SK-N-MC (cell line): ENCODE measurements around the gene CNOT6.

Experiments
- DNase-seq: peaks from one replicate; pipeline ENCODE4 v3.0.0-alpha.2; 2011; ENCODE audit warnings: low read depth, low spot score
- H3K27ac ChIP-seq: fragments of 200-600 bp; sonication (generic); 2 replicates; pipeline ENCODE4 v1.5.1; 2016; ENCODE audit warnings: mixed run types
- H3K36me3 ChIP-seq: fragments of 200-600 bp; sonication (generic); 2 replicates; pipeline ENCODE4 v1.6.1; 2017; ENCODE audit warnings: antibody characterized with exemption, low read length, mixed read lengths; ENCODE audit not compliant: insufficient read depth
- H3K4me3 ChIP-seq: fragments of 200-600 bp; sonication (generic); 2 replicates; pipeline ENCODE4 v1.5.1; 2016
- H3K9ac ChIP-seq: fragments of 200-600 bp; sonication (generic); 2 replicates; pipeline ENCODE4 v1.8.0; 2017; ENCODE audit warnings: mixed run types, mixed read lengths; ENCODE audit not compliant: insufficient read length
- H3K9me3 ChIP-seq: fragments of 200-600 bp; sonication (generic); 2 replicates; pipeline ENCODE4 v1.6.1; 2017; ENCODE audit warnings: low read depth, mild to moderate bottlenecking, antibody characterized with exemption, low read length, moderate library complexity, mixed read lengths
- EZH2 ChIP-seq: fragments of 200-600 bp; sonication (generic); IDR thresholded peaks from one replicate; pipeline ENCODE4 v1.6.1; 2017; ENCODE audit warnings: antibody characterized with exemption
- FOXP2 ChIP-seq: optimal IDR thresholded peaks from 2 replicates; pipeline ENCODE3; 2011; ENCODE audit warnings: mild to moderate bottlenecking, moderate library complexity; ENCODE audit not compliant: insufficient read depth; ENCODE audit errors: extremely low read length, control extremely low read depth
- POLR2AphosphoS5 ChIP-seq: IDR thresholded peaks from 2 replicates; pipeline ENCODE4 v1.6.1; 2012; ENCODE audit warnings: mild to moderate bottlenecking, low read depth, low read length, borderline replicate concordance

Gene CNOT6

DNA sequence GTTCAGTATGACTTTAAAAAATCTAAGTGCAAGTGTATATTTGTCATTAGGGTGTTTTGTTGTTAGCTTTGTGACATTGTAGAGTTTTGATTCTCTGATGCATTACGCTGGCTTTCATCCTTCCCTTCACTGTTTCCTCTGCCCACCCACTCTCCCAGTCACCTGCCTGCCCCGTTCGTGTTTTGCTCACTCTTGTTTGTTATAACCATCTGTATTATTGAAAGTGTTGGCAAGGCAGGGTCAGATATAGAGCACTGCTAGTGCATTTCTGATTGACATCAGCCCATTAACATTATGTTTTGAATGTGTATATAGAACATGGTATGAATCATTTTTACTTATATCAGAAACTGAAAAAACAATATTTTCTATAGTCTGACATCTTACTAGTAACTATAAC, 69.8 kb downstream of the CNOT6 start:
- Histone ChIP-seq H3K9ac (no peak overlapping the region), H3K9me3 (no peaks in the 10 kb centered on the region), H3K4me3 (no peak overlapping the region), H3K27ac (no peak overlapping the region), H3K36me3 (peaks cover 87% of the 10 kb centered on the region)
- no peak for DNase-seq
- no peak for TF ChIP-seq FOXP2
- TF ChIP-seq EZH2 = no peak
- TF ChIP-seq POLR2AphosphoS5 = no peak

DNA sequence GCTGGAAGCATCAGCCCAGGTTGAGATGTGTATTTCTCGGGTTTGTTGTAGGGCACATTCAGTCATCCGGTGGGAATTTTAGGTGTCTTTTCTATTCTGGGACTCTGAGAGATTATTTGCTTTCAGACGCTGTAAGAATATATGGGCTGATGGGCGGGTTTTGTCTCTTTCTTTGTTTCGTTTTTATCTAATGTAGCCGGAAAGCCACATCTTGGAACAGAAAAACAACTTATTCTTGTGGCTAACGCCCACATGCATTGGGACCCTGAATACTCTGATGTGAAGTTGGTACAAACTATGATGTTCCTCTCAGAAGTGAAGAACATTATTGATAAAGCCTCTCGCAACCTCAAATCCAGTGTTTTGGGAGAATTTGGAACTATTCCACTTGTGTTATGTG, 74.7 kb downstream of the CNOT6 start:
- Histone ChIP-seq H3K9ac (no peak overlapping the region), H3K9me3 (no peaks in the 10 kb centered on the region), H3K4me3 (no peak overlapping the region), H3K36me3 (peaks cover 91% of the 10 kb centered on the region), H3K27ac (no peak overlapping the region)
- TF ChIP-seq FOXP2 (no peak), POLR2AphosphoS5 (no peak), EZH2 (no peak)
- DNase-seq = no peak

DNA sequence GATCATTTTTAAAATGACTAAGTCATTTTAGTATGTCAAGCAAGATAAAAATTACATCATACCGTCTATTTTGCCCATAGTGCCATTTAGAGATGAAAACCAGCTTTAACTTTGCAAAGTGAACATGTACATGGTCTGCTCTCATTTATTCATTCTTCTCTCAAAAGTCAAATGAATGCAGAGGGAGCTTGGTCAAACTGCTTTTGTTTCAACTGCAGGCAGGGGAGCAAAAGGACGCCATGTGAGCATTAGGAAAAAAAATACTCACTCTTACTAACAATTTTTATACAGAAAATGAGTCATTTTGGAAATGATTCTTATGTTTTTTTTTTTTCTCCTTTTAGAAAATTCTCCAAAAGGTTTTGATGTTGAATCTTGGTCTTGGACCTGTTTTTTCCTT, 81.4 kb downstream of the CNOT6 start:
- TF ChIP-seq POLR2AphosphoS5 (no peak), FOXP2 (no peak), EZH2 (no peak)
- peaks cover 76% of the 10 kb centered on the region for H3K36me3 ChIP-seq
- H3K9ac ChIP-seq = no peak overlapping the region

DNA sequence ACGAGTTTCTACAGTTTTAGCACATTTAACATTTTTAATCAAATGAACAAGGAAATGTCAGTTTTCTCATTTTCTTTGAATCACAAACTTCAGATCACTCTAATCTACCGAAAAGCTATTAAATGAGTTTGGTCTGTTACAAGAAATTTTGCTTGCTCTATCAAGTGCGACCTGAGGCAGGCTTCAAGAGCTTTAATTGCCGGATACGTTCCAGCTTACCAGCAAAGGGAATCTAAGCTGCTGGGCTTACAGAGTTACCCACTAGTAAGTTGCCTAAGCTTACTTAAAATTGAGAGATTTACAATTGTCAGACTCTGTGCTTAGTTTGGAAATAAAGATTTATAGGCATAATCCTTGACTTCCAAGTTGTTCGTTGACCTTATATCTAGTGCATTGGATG, 86.5 kb downstream of the CNOT6 start:
- H3K4me3 ChIP-seq = no peak overlapping the region
- H3K9ac ChIP-seq = no peak overlapping the region
- H3K9me3 ChIP-seq = no peaks in the 10 kb centered on the region
- no peak for TF ChIP-seq EZH2
- no peak for TF ChIP-seq POLR2AphosphoS5
- TF ChIP-seq FOXP2 = no peak
- peaks cover 28% of the 10 kb centered on the region for H3K36me3 ChIP-seq
- no peak for DNase-seq
- H3K27ac ChIP-seq = no peak overlapping the region

More for the DNA sequence above, 81.4 kb downstream of the CNOT6 start:
- DNase-seq = no peak
- H3K4me3 ChIP-seq = no peak overlapping the region
- no peaks in the 10 kb centered on the region for H3K9me3 ChIP-seq
- H3K27ac ChIP-seq = no peak overlapping the region

DNA sequence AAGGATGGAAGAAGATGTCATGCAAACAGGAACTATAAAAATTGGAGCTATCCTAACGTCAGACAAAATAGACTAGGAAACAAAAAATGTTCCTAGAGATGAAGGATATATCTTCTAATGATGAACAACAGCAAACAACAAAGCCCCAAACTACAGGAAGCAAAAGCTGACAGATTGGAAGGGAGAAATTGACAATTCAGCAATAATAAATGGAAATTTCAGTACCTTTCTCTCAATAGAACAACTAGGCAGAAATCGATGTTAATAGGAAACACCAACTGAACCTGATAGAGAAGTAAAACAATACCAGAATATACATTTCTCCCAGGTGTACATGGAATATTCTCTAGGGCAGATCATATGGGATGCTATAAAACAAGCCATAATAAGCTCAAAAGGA, 89.6 kb downstream of the CNOT6 start:
- no peak for DNase-seq
- Histone ChIP-seq H3K27ac (no peak overlapping the region), H3K9me3 (no peaks in the 10 kb centered on the region), H3K36me3 (no peaks in the 10 kb centered on the region), H3K4me3 (no peak overlapping the region), H3K9ac (no peak overlapping the region)
- TF ChIP-seq POLR2AphosphoS5 (no peak), EZH2 (no peak), FOXP2 (no peak)

DNA sequence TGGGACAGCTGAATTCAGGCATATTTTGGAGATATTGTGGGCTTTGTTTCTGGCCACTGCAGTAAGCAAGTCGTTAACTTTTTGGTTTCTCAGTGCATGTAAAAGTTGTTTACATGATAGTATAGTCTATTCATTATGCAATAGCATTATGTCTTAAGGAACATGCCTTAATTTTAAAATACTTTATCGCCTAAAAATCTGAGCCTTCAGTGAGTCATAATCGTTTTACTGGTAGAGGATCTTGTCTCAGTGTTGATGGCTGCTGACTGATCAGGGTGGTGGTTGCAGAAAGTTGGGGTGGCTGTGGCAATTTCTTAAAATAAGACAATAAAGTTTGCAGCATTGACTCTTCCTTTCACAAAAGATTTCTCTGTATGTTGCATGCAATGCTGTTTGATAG, 92.0 kb downstream of the CNOT6 start:
- H3K9ac ChIP-seq = no peak overlapping the region
- no peak overlapping the region for H3K27ac ChIP-seq
- no peaks in the 10 kb centered on the region for H3K9me3 ChIP-seq
- H3K4me3 ChIP-seq = no peak overlapping the region
- TF ChIP-seq FOXP2 = no peak
- TF ChIP-seq EZH2 = no peak
- no peak for DNase-seq
- no peaks in the 10 kb centered on the region for H3K36me3 ChIP-seq

DNA sequence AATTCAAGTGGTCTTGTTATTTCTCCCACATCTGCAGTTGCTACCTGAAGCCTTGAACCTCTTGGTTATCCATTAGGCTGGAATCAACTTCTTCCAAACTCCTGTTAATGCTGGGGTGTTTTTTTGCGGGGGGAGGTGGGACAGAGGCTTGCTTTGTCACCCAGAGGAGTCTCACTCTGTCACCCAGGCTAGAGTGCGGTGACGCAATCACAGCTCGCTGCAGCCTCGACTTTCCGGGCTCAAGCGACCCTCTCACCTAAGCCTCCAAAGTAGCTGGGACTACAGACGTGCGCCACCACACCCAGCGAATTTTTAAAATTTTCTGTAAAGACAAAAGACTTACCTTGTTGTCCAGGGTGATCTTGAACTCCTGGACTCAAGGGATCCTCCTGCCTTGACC, 92.7 kb downstream of the CNOT6 start:
- H3K9me3 ChIP-seq = no peaks in the 10 kb centered on the region
- no peak for TF ChIP-seq EZH2
- TF ChIP-seq FOXP2 = no peak
- TF ChIP-seq POLR2AphosphoS5 = no peak
- no peak overlapping the region for H3K4me3 ChIP-seq
- no peak overlapping the region for H3K27ac ChIP-seq
- H3K9ac ChIP-seq = no peak overlapping the region
- H3K36me3 ChIP-seq = no peaks in the 10 kb centered on the region
- DNase-seq = no peak

DNA sequence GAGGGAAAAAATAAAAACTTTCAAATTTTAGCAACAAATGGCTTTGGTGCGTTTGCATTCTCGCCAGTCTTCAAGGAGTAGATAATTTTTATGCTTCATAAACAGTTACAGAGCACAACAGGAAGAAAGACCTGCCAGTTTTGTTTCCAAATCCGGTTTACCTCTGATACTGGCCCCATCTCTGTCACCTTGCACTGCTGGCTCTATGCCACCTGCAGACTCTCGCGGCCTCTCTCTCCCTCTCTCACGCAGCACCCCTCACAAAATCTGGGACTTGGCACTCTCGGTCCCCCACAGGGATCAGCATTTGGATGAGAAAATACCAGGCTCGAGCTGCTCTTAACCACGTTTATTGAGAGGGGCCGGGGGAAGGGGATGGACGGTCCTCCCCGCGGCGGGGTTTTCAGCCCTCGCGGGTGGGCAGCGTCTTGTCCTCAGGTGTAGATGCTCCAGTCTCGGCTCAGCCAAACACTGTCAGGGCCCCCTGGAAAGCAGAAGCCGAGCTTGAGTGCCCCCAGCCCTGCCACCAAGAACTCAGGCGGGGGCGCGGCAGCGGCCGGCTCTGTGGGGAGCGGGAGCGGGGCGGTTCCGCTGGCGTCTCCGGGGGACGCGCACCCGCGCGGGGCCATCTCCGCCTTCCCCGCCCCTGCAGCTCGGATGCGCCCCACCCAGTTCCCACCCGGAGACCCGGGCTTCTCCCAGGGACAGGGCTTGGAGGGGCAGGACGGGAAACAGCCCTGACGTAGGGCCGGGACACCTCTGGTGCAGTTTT, 95.8 kb downstream of the CNOT6 start:
- Histone ChIP-seq H3K27ac (no peak overlapping the region), H3K36me3 (no peaks in the 10 kb centered on the region), H3K9ac (no peak overlapping the region), H3K4me3 (no peak overlapping the region), H3K9me3 (no peaks in the 10 kb centered on the region)
- DNase-seq = no peak
- TF ChIP-seq EZH2 (no peak), FOXP2 (no peak), POLR2AphosphoS5 (no peak)
